ENCODE data around the gene ATXN7.

The ATXN7 gene

GRCh38 chr3:63863150-63864007 lies at the start of gene ATXN7, which contains the start of gene THOC7:
Gene ATXN7, plus strand, starts transcription at chr3:63863867. Its CDS starts 48,732 bp downstream, at chr3:63912599.
Gene THOC7, minus strand, starts transcription at chr3:63863805. Its CDS starts 15 bp downstream, at chr3:63863790.
- DNase-seq: no peak

GRCh38 chr3:63814237-63814636 lies 49.4 kb upstream of the ATXN7 start:
- DNase-seq: no peak

- DNase-seq: no peak
Measured at GRCh38 chr3:63817225-63817624, 46.4 kb upstream of the ATXN7 start.

GRCh38 chr3:63818282-63819150 lies 45.2 kb upstream of the ATXN7 start:
- peak; percentile 3 for DNase-seq

- no peak for DNase-seq
Measured at GRCh38 chr3:63819151-63819398, 44.6 kb upstream of the ATXN7 start, which contains the start of gene C3orf49. Gene C3orf49, plus strand, starts transcription at chr3:63819299. Its CDS starts 173 bp downstream, at chr3:63819472.

- DNase-seq: no peak
Measured at GRCh38 chr3:63824309-63824708, 39.4 kb upstream of the ATXN7 start.

GRCh38 chr3:63830526-63830925 lies 33.1 kb upstream of the ATXN7 start:
- no peak for DNase-seq

- DNase-seq: no peak
Measured at GRCh38 chr3:63832395-63832794, 31.3 kb upstream of the ATXN7 start.

GRCh38 chr3:63841704-63842103 lies 22.0 kb upstream of the ATXN7 start:
- no peak for DNase-seq

- DNase-seq: no peak
Measured at GRCh38 chr3:63842127-63842526, 21.5 kb upstream of the ATXN7 start.

- no peak for DNase-seq
Measured at GRCh38 chr3:63845215-63845614, 18.5 kb upstream of the ATXN7 start.

- no peak for DNase-seq
Measured at GRCh38 chr3:63847718-63848450, 15.8 kb upstream of the ATXN7 start.

- DNase-seq: no peak
Measured at GRCh38 chr3:63849175-63849574, 14.5 kb upstream of the ATXN7 start.

- DNase-seq: no peak
Measured at GRCh38 chr3:63851287-63851686, 12.4 kb upstream of the ATXN7 start.

GRCh38 chr3:63853106-63853505 lies 10.6 kb upstream of the ATXN7 start:
- no peak for DNase-seq

- no peak for DNase-seq
Measured at GRCh38 chr3:63855333-63855940, 8.2 kb upstream of the ATXN7 start.

GRCh38 chr3:63857311-63857710 lies 6.4 kb upstream of the ATXN7 start:
- DNase-seq: no peak

GRCh38 chr3:63860776-63861175 lies 2.9 kb upstream of the ATXN7 start:
- no peak for DNase-seq

- DNase-seq: no peak
Measured at GRCh38 chr3:63861306-63861705, 2.4 kb upstream of the ATXN7 start.

- no peak for DNase-seq
Measured at GRCh38 chr3:63862804-63863149, 890 bp upstream of the ATXN7 start.

- no peak for DNase-seq
Measured at GRCh38 chr3:63864008-63864964, 619 bp downstream of the ATXN7 start.

GRCh38 chr3:63864965-63865327 lies 1.3 kb downstream of the ATXN7 start:
- DNase-seq: no peak
